PC-9 (cell line): Measurements from ENCODE around the gene ELF4.

Experiments used
- EZH2 ChIP-seq: fragments of 200-600 bp; sonication (generic); IDR thresholded peaks from 2 replicates; pipeline ENCODE4 v1.8.0; 2017; ENCODE audit warnings: antibody characterized with exemption, low read depth
- TF ChIP-seq, protein P1 (sequence below): fragments of 200-600 bp; sonication (generic); conservative IDR thresholded peaks from 2 replicates; pipeline ENCODE4 v1.6.1; 2017; ENCODE audit warnings: mixed run types, antibody characterized with exemption, mild to moderate bottlenecking, moderate library complexity

DNA sequence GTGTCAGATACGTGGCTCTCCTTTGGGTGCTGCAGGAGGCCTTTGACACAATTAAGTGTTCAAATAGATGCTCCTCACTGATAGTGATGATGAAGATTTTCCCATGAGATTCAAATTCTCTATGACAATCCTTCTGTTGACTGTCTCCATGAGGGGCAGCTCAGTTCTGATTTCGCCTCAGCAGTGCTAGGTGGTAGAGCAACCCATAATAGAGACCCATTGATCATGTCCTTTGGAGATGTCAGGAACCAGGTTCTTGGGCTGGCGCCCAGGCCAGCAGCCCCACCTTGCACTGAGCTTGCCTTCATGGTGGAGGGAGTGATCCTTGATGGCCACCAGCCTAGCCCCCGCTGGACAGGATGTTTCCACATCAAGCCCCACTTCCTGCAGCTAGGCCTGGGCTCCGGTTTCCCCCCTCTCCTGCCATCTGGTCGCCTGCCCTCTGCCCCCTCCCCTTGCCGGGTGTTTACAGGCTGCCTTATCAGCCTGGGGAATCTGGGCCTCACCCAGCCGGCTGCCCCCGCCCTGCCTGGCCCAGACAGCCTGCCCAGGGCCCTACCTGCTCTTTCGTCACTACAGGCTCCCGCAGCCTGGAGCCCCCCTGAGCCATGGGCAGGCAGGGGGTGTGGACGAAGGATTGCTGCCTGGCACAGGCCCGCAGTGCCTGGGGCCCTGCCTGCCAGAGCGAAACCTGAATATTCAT, 12.6 kb downstream of the ELF4 start:
- TF ChIP-seq, protein P1, sequence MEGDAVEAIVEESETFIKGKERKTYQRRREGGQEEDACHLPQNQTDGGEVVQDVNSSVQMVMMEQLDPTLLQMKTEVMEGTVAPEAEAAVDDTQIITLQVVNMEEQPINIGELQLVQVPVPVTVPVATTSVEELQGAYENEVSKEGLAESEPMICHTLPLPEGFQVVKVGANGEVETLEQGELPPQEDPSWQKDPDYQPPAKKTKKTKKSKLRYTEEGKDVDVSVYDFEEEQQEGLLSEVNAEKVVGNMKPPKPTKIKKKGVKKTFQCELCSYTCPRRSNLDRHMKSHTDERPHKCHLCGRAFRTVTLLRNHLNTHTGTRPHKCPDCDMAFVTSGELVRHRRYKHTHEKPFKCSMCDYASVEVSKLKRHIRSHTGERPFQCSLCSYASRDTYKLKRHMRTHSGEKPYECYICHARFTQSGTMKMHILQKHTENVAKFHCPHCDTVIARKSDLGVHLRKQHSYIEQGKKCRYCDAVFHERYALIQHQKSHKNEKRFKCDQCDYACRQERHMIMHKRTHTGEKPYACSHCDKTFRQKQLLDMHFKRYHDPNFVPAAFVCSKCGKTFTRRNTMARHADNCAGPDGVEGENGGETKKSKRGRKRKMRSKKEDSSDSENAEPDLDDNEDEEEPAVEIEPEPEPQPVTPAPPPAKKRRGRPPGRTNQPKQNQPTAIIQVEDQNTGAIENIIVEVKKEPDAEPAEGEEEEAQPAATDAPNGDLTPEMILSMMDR: no peak
- TF ChIP-seq EZH2: no peak
